IMR-90 (cell line): ENCODE results near the gene GJE1. TPM values are rescaled to one million over a fixed set of nuclear protein-coding genes. Genes with fewer than 3 reads are reported as not detected.

Experiments
- ATAC-seq: fragments of 200-7000 bp; cut with Tn5 transposase; 2 replicates; pipeline ENCODE4 v1.9.1; 2020; ENCODE audit warnings: low read depth, mild to moderate bottlenecking, moderate library complexity
- Bru-seq: library from RNA; stranded (reverse); fragments of 400-500 nt; gene quantifications from one replicate; lab custom pipeline; 2021; lab: Mats Ljungman, UMichigan
- BruChase-seq, 2 experiments: library from RNA; stranded (reverse); fragments of 400-500 nt; gene quantifications; one replicate each; lab custom pipeline; 2021; lab: Mats Ljungman, UMichigan
- BruUV-seq: library from RNA; stranded (reverse); fragments of 400-500 nt; replicated peaks from 2 replicates; lab custom pipeline; 2021; lab: Mats Ljungman, UMichigan
- CTCF ChIA-PET: fragments of 300-600 bp; formaldehyde crosslinking; extraction: SDS; loops from one replicate; lab custom pipeline; 2021; ENCODE audit warnings: antibody characterized with exemption; lab: Yijun Ruan, JAX
- POLR2A ChIA-PET: fragments of 300-600 bp; sonication (Branson Sonifier 250); formaldehyde crosslinking; loops from one replicate; lab custom pipeline; 2022; ENCODE audit warnings: antibody characterized with exemption; ENCODE audit not compliant: unreplicated experiment; lab: Charles Lee
- DNase-seq: peaks from one replicate; pipeline ENCODE4 v3.0.0; 2013
- H2AFZ ChIP-seq: replicated peaks from 2 replicates; pipeline ENCODE3; 2013; ENCODE audit warnings: low read length, mild to moderate bottlenecking; ENCODE audit not compliant: poor library complexity
- H2AK5ac ChIP-seq: 2 replicates; pipeline ENCODE4 v1.6.1; 2013; ENCODE audit warnings: low read depth, low read length, inconsistent platforms
- H2AK9ac ChIP-seq: replicated peaks from 2 replicates; pipeline ENCODE3; 2013; ENCODE audit warnings: mild to moderate bottlenecking, low read depth, low read length, moderate library complexity; ENCODE audit not compliant: poor library complexity
- H2BK120ac ChIP-seq: 2 replicates; pipeline ENCODE4 v1.6.1; 2013; ENCODE audit warnings: low read depth, low read length, inconsistent platforms
- H2BK15ac ChIP-seq: 3 replicates; pipeline ENCODE4 v1.6.1; 2013; ENCODE audit warnings: low read depth, low read length, inconsistent platforms
- H2BK20ac ChIP-seq: 2 replicates; pipeline ENCODE4 v1.6.1; 2013; ENCODE audit warnings: low read depth, mild to moderate bottlenecking, inconsistent platforms, low read length, moderate library complexity
- H2BK5ac ChIP-seq: 2 replicates; pipeline ENCODE4 v1.6.1; 2013; ENCODE audit warnings: mild to moderate bottlenecking, low read depth, low read length, inconsistent platforms; ENCODE audit not compliant: poor library complexity, severe bottlenecking
- H3K14ac ChIP-seq: replicated peaks from 2 replicates; pipeline ENCODE4 v1.6.1; 2013; ENCODE audit warnings: low read depth, low read length, inconsistent platforms
- H3K18ac ChIP-seq: 2 replicates; pipeline ENCODE4 v1.6.1; 2013; ENCODE audit warnings: low read depth, low read length, control low read depth
- H3K23ac ChIP-seq: 2 replicates; pipeline ENCODE4 v1.6.1; 2013; ENCODE audit warnings: low read depth, low read length, inconsistent platforms
- H3K27ac ChIP-seq: 2 replicates; pipeline ENCODE4 v1.5.1; 2013; ENCODE audit warnings: mild to moderate bottlenecking, control low read depth, low read length; ENCODE audit not compliant: insufficient read depth
- H3K27me3 ChIP-seq: 2 replicates; pipeline ENCODE4 v1.6.1; 2013; ENCODE audit warnings: low read length; ENCODE audit not compliant: control insufficient read depth, insufficient read depth
- H3K36me3 ChIP-seq: 2 replicates; pipeline ENCODE4 v1.6.1; 2013; ENCODE audit warnings: low read length, mixed read lengths; ENCODE audit not compliant: control insufficient read depth, insufficient read depth
- H3K4ac ChIP-seq: 2 replicates; pipeline ENCODE4 v1.6.1; 2013; ENCODE audit warnings: low read depth, low read length, inconsistent platforms
- H3K4me1 ChIP-seq: 2 replicates; pipeline ENCODE4 v1.6.1; 2013; ENCODE audit warnings: low read length, mixed read lengths; ENCODE audit not compliant: control insufficient read depth, insufficient read depth
- H3K4me2 ChIP-seq: 2 replicates; pipeline ENCODE4 v1.6.1; 2013; ENCODE audit warnings: low read depth, mild to moderate bottlenecking, control low read depth, low read length, moderate library complexity
- H3K4me3 ChIP-seq: 2 replicates; pipeline ENCODE4 v1.5.1; 2013; ENCODE audit warnings: low read depth, mild to moderate bottlenecking, control low read depth, low read length, moderate library complexity; ENCODE audit not compliant: insufficient read depth
- H3K56ac ChIP-seq: 2 replicates; pipeline ENCODE4 v1.6.1; 2013; ENCODE audit warnings: low read length, inconsistent platforms; ENCODE audit not compliant: insufficient read depth; ENCODE audit errors: extremely low read depth
- H3K79me1 ChIP-seq, 2 experiments: 2 replicates each; pipeline ENCODE4 v1.6.1; 2013; ENCODE audit warnings: low read length in 2 of 2, inconsistent platforms in 1 of 2, low read depth in 1 of 2
- H3K9ac ChIP-seq: 2 replicates; pipeline ENCODE4 v1.6.1; 2013; ENCODE audit warnings: low read depth, low read length, control low read depth
- H3K9me1 ChIP-seq: 2 replicates; pipeline ENCODE4 v1.6.1; 2013; ENCODE audit warnings: low read length, inconsistent platforms; ENCODE audit not compliant: insufficient read depth
- H3K9me3 ChIP-seq: 2 replicates; pipeline ENCODE4 v1.6.1; 2013; ENCODE audit warnings: low read length; ENCODE audit not compliant: control insufficient read depth, insufficient read depth
- H4K20me1 ChIP-seq: 2 replicates; pipeline ENCODE4 v1.6.1; 2013; ENCODE audit warnings: low read length, inconsistent platforms; ENCODE audit not compliant: insufficient read depth
- H4K5ac ChIP-seq: 2 replicates; pipeline ENCODE4 v1.6.1; 2013; ENCODE audit warnings: mild to moderate bottlenecking, low read depth, low read length, control low read depth
- H4K8ac ChIP-seq, 2 experiments: 2 replicates each; pipeline ENCODE4 v1.6.1; 2013; ENCODE audit warnings: low read depth in 2 of 2, low read length in 2 of 2, control low read depth in 1 of 2, inconsistent platforms in 1 of 2
- H4K91ac ChIP-seq: 2 replicates; pipeline ENCODE4 v1.6.1; 2013; ENCODE audit warnings: low read depth, low read length, inconsistent platforms; ENCODE audit not compliant: insufficient read depth
- CEBPB ChIP-seq: IDR thresholded peaks from 2 replicates; pipeline ENCODE4 v1.6.1; 2012; ENCODE audit warnings: low read depth, low read length, improper control_type of control experiment
- CHD1 ChIP-seq: IDR thresholded peaks from 2 replicates; pipeline ENCODE4 v1.6.1; 2012; ENCODE audit warnings: low read depth, low read length, improper control_type of control experiment
- SMC3 ChIP-seq: fragments of 150-350 bp; IDR thresholded peaks from 2 replicates; pipeline ENCODE4 v1.6.1; 2016; ENCODE audit warnings: low read depth, mild to moderate bottlenecking, antibody characterized with exemption, low read length, moderate library complexity
- WGBS, 2 experiments: methylation state at CpG; one replicate each; pipeline versions ENCODE4 v1.1.5 to v1.1.7; 2013; ENCODE audit warnings: missing lambda C conversion rate in 2 of 2; ENCODE audit not compliant: insufficient read length in 1 of 2; ENCODE audit errors: extremely low coverage in 2 of 2; 5-methylcytosine and 5-hydroxymethylcytosine counted together
- dilution Hi-C: fragments of 300-500 bp; cut with HindIII; formaldehyde crosslinking; loops from one replicate; pipeline ENCODE4 v1.14.3; 2018; ENCODE audit warnings: low sequenced_read_pairs; ENCODE audit not compliant: unreplicated experiment
- in situ Hi-C: fragments of 300-500 bp; cut with MboI; formaldehyde crosslinking; loops from 3 replicates; pipeline ENCODE4 v1.14.3; 2019; ENCODE audit warnings: low sequenced_read_pairs, inconsistent platforms, mixed read lengths
- intact Hi-C: fragments of 100-400 bp; cut with micrococcal nuclease; formaldehyde crosslinking; loops from 2 replicates; pipeline ENCODE4 v1.10.0; 2022
- long read RNA-seq: library from polyadenylated mRNA; unstranded; transcript quantifications from one replicate; pipeline ENCODE4 v2.0.0, GENCODE V29; 2021; ENCODE audit not compliant: unreplicated experiment
- polyA plus RNA-seq, 3 experiments: library from polyadenylated mRNA; depleted of rRNA; stranded (reverse); fragments of >200 nt; gene quantifications; 2 replicates each; pipeline ENCODE4 v1.2.3, GENCODE V29; 2012; ENCODE audit warnings: low replicate concordance in 1 of 3
- total RNA-seq: library from RNA; depleted of rRNA; stranded (reverse); fragments of >200 nt; gene quantifications from 2 replicates; pipeline ENCODE4 v1.2.3, GENCODE V29; 2012; rRNA removed

The GJE1 gene, protein sequence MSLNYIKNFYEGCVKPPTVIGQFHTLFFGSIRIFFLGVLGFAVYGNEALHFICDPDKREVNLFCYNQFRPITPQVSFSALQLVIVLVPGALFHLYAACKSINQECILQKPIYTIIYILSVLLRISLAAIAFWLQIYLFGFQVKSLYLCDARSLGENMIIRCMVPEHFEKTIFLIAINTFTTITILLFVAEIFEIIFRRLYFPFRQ
- not detected in 2 replicates for total RNA-seq
- polyA plus RNA-seq (2012; rRNA removed): not detected in 2 replicates
- not detected in 2 replicates for polyA plus RNA-seq (2012; cell fraction: cytosol; rRNA removed)
- polyA plus RNA-seq (2012; cell fraction: nucleus; rRNA removed; ENCODE audit: low replicate concordance): not detected in 2 replicates
- not detected for Bru-seq, nascent RNA
- not detected for BruChase-seq, experiment 1, labeled RNA remaining after a 6-hour chase
- not detected for BruChase-seq, experiment 2, labeled RNA remaining after a 2-hour chase
- long read RNA-seq: 0 reads

DNA sequence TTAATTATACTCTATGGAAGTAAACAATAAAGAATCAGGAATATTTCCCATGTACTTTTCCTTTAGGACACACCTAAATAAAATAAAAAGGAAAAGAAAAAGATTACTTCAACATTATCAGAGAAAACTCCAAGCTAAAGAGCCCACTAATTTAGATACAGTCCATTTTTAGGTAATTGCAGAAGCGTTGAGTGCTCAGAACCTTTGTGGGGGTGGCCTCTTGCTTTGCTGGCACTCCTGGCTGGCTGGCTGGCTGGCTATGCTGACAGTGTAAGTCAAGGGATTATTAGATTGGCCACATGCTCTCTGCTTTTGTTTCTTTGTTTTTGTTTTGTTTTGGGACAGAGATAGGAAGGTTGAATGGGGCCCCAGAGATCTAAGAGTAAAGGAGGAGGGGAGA lies at the start of gene GJE1:
Gene GJE1 (plus strand): TSS at position 301 of the 400 bp plus-strand sequence. CDS start 234 bp downstream, outside the sequence.
- H3K36me3 ChIP-seq: no peaks in the 10 kb centered on the region
- no peak within 1 kb of the TSS for H3K4me3 ChIP-seq
- no peaks in the 10 kb centered on the region for H3K9me1 ChIP-seq
- no peak within 1 kb of the TSS for H3K4ac ChIP-seq
- no peak within 1 kb of the TSS for H2AFZ ChIP-seq
- dilution Hi-C loops: no loop called here
- TF ChIP-seq SMC3 (no peak), CEBPB (no peak), CHD1 (no peak)
- no peak within 1 kb of the TSS for H3K4me2 ChIP-seq
- H3K56ac ChIP-seq: no peak within 1 kb of the TSS
- DNase-seq (no peak), ATAC-seq (no peak)
- BruUV-seq: no TSS peak
- H2AK9ac ChIP-seq: no peak within 1 kb of the TSS
- H3K14ac ChIP-seq: no peak within 1 kb of the TSS
- no peak within 1 kb of the TSS for H2BK120ac ChIP-seq
- no peaks in the 10 kb centered on the region for H3K4me1 ChIP-seq
- H3K9me3 ChIP-seq: no peaks in the 10 kb centered on the region
- intact Hi-C loops: no loop called here
- no peak within 1 kb of the TSS for H4K91ac ChIP-seq
- no peak within 1 kb of the TSS for H2BK20ac ChIP-seq
- WGBS, 2 experiments: no CpG with 5 or more reads among the region's 1 CpG
- no peak within 1 kb of the TSS for H2BK15ac ChIP-seq
- no peak within 1 kb of the TSS for H4K8ac ChIP-seq
- H3K18ac ChIP-seq: no peak within 1 kb of the TSS
- no peak within 1 kb of the TSS for H2BK5ac ChIP-seq
- H4K20me1 ChIP-seq: no peaks in the 10 kb centered on the region
- POLR2A ChIA-PET: no interaction called here
- in situ Hi-C loops: no loop called here
- CTCF ChIA-PET: no interaction called here
- H3K27ac ChIP-seq: no peak within 1 kb of the TSS
- no peak within 1 kb of the TSS for H2AK5ac ChIP-seq
- no peaks in the 10 kb centered on the region for H3K79me1 ChIP-seq
- no peak within 1 kb of the TSS for H3K23ac ChIP-seq
- H3K9ac ChIP-seq: no peak within 1 kb of the TSS
- no peak within 1 kb of the TSS for H4K5ac ChIP-seq
- peaks cover 2% of the 10 kb centered on the region; the same call in 1 of the 2 replicates for H3K27me3 ChIP-seq
